CD4-positive, alpha-beta T cell treated with Interleukin-15 for 4 hours (primary cell): Measurements from ENCODE around the gene PSG5.
"Not testable (repeated sequence)": the region's sequence is repeated elsewhere in the genome, so short reads cannot be mapped to it uniquely, and the experiment has no call there.

Source experiments
- DNase-seq: peaks from one replicate; pipeline ENCODE4 v3.0.0-alpha.2; 2020; ENCODE audit warnings: low spot score

Gene PSG5

DNA sequence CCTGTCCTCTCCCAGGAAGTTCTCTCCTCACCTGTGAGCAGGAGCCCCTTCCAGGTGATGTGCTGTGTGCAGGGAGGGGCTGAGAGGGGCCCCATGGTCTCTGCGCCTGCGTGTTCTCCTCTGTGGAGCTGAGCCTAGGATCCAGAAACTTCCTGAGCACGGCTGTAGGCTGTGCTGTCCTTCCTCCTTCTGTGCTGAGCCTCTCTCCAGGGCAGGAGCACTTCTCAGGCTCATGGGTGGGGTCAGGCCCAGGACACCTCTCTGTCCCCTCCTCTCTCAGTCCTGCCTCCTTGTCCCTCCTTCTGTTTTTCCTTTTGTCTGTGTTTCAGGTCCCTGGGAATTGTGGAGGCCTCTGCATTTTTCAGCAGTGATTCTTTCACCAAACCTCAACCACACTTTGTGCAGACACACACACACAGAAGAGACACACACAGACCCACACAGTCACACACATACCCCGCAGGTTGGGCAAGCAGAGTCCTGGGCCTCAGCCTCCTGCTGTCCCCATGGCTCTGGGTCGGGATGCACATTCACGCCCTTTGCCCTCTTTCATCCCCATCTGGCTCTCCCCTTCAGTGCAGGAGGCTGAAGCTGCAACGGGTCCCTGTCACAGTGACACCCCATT is at the start of gene PSG5:
PSG5 (minus strand) TSS at position 226 of the 625 bp plus-strand sequence; CDS start at position 95, 131 bp downstream.
- not testable (repeated sequence) for DNase-seq

- not testable (repeated sequence) for DNase-seq
Observed at GRCh38 chr19:43235686-43236085, 49.4 kb upstream of the PSG5 start.

DNA sequence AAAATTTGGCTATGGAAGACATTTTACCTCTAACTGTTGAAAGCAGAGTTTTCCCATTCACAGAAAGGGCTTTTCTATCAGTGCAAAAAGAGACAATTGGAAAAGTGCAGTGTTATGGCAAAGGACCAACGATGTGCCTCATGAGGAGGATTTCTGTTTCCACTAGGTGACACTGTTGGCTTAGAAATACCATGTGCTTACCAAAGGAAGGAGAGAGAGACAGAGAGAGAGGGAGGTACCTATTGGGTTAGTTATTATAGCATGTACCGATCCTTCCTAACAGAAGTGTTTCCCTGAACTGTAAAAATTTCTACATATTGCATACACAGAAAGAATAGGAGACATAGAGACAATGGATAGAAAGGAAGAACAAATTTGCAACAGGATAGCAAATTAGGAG is 43.0 kb upstream of the PSG5 start:
- DNase-seq, result no peak

DNA sequence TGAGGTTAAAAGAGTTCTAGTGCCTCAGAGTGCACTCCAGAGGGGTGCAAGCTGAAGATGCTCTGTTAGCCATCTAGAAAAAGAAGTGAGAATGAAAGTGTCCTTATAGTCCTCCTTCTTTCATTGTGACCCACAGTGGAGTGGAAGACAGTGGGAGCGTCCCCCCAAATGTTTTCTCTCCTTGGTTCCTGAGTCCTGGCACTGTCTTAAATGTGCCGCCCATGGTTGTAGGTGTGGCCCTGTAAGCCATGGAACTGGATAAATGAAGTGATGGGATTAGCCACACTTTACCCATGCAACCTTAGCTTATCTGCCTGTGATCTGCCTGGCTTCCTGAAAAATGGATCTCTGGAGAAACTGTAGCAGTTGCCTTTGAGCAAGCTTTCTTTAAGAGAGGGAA is 42.4 kb upstream of the PSG5 start:
- DNase-seq, result not testable (repeated sequence)

GRCh38 chr19:43226986-43227385 is 40.6 kb upstream of the PSG5 start:
- not testable (repeated sequence) for DNase-seq

- DNase-seq, result no peak
Observed at GRCh38 chr19:43224855-43225253, 38.5 kb upstream of the PSG5 start.

GRCh38 chr19:43224201-43224854 is 38.0 kb upstream of the PSG5 start:
- not testable (repeated sequence) for DNase-seq

- DNase-seq, result not testable (repeated sequence)
Observed at GRCh38 chr19:43221891-43222290, 35.6 kb upstream of the PSG5 start.

- not testable (repeated sequence) for DNase-seq
Observed at GRCh38 chr19:43219136-43219535, 32.8 kb upstream of the PSG5 start.

- not testable (repeated sequence) for DNase-seq
Observed at GRCh38 chr19:43215881-43216280, 29.5 kb upstream of the PSG5 start.

- DNase-seq, result no peak
Observed at GRCh38 chr19:43207991-43208390, 21.7 kb upstream of the PSG5 start.

DNA sequence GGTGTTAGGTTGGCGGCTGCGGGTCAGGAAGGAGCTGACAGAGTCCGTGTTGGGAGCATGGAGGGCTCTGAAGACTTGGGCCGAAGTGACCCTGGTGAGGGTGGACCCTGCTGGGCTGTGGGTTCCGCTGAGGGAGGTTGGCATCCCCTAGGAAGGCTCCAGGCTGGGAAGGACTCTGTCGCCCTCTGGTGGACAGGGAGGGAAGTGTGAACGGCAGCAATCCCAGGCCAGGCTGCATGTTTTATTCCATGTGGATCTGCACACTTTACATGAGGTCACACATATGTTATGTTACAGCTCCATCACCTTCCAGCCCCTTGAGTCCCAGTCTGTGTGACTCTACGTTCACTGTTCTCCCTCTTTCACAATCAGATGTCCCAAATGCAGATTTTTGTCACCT is 20.8 kb upstream of the PSG5 start:
- DNase-seq, result not testable (repeated sequence)

DNA sequence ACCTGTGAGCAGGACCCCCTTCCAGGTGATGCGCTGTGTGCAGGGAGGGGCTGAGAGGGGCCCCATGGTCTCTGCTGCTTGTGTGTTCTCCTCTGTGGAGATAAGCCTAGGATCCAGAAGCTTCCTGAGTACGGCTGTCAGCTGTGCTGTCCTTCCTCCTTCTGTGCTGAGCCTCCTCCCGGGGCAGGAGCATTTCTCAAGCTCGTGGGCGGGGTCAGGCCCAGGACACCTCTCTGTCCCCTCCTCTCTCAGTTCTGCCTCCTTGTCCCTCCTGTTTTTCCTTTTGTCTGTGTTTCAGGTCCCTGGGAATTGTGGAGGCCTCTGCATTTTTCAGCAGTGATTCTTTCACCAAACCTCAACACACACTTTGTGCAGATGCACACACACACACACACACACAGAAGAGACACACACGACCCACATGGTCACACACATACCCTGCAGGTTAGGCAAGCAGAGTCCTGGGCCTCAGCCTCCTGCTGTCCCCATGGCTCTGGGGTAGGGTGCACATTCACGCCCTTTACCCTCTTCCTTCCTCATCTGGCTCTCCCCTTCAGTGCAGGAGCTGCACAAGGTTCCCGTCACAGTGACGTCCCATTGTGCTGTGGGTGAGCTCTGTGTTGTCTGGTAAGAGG is 19.3 kb upstream of the PSG5 start, which contains the start of gene PSG4:
PSG4 (minus strand) TSS at position 168 of the 635 bp plus-strand sequence; CDS start at position 66, 102 bp downstream.
- DNase-seq, result not testable (repeated sequence)

- DNase-seq, result not testable (repeated sequence)
Observed at GRCh38 chr19:43203611-43204010, 17.3 kb upstream of the PSG5 start.

DNA sequence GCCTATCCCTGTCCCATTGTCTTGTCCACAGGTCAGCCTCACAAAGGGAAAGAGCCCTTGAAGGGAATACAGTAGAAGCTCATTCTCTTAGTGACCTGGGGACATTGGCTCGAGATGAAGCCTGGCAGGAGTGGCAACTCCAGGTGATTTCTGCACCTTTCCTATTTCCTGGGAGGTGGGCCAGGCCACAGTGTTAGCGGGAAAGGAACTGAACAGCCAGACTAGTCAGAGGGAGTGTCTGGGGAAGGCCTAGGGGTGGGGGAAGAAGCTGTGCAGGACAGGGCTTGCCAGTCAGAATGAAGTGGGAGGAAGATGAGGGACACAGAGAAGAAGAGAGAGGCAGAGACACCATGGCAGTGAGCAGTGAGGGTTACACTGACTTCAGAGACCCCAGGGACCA is 15.6 kb upstream of the PSG5 start:
- not testable (repeated sequence) for DNase-seq

- not testable (repeated sequence) for DNase-seq
Observed at GRCh38 chr19:43201337-43201801, 15.0 kb upstream of the PSG5 start.

GRCh38 chr19:43198686-43199419 is 12.5 kb upstream of the PSG5 start:
- DNase-seq, result not testable (repeated sequence)

DNA sequence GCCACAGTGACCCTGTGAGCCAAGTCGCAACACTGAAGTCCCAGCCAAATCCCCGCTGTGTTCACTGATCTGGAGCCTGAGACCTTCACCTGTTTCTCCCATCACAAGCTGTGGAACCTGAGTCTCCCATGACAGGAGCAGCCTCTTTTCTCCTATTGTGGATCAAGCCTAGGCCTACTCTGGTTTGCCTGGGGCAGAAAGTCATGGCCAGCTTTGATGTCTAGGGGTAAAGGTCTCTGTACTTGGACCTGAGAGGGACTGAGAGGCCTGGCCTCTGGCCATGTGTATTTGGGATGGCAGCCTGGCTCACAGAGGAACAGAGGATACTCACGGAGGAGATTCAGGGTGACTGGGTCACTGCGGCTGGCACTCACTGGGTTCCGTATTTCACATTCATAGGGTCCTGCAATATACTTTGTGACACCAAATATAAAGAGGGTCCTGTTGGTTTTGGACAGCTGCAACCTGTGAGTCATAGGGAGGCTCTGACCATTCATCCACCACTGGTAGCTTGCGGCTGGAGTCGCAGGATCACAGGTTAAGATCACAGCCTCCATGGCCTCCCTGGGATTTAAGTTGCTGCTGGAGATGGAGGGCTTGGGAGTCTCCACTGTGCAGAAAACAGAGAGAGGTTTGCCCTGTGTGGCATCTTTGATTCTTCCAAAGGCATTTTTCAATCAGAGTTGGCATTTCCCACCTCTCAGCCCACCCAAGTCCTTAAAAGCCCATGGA is 11.5 kb upstream of the PSG5 start:
- DNase-seq, result not testable (repeated sequence)

- not testable (repeated sequence) for DNase-seq
Observed at GRCh38 chr19:43194397-43194796, 8.1 kb upstream of the PSG5 start.

DNA sequence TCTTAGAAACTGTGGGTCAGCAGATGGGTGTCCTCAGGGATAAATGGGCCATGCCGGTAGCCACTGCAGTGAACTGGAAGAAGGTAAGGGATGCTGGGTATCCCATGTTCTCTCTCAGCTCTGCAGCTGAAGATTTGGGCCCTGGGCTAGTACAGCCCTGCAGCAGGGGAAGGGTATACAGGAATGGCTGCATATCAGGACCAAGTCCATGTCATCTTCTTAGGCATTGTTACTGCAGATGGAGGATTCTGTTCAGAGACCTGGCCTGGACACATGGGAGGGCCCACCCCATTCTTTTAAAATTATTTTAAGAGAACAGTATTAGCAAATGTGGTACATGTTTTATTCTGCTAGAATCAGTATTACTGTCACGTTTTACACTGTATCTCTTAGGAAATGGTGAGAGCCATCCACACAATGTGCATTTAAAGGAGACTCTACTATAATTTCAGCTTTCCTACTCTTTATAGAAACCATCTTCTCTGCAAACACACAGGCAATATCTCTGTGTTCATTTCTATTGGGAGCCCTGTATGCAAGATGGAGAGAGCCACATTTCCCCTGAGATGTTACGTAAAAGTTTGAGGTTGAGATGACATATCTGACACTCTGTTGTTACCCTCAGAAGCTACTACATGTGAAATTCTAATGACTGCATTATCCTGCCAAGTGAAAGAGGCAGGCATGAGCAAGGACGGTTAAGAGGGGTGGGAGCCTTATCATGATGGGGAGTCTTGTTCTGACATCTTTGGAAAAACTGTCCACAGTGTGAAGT is 6.2 kb upstream of the PSG5 start:
- not testable (repeated sequence) for DNase-seq

DNA sequence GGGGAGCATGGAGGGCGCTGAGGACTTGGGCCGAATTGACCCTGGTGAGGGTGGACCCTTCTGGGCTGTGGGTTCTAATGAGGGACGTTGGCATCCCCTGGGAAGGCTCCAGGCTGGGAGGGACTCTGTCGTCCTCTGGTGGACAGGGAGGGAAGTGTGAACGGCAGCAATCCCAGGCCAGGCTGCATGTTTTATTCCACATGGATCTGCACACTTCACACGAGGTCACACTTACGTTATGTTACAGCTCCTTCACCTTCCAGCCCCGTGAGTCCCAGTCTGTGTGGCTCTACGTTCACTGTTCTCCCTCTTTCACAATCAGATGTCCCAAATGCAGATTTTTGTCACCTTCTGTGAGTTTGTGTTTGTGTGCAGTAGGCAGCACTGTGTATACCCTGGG is 1.8 kb upstream of the PSG5 start:
- DNase-seq, result not testable (repeated sequence)
